NOMO-1 treated with DMSO at 0.1 percent for 48 hours (cell line): ENCODE data around the gene SHCBP1.
A peak's percentile ranks its signal among the peaks of the same experiment; 100 is the strongest.

Experiments
- DNase-seq: peaks from one replicate; lab custom pipeline; 2025; ENCODE audit not compliant: unreplicated experiment; lab: John Stamatoyannopoulos, UW

The SHCBP1 gene

DNA sequence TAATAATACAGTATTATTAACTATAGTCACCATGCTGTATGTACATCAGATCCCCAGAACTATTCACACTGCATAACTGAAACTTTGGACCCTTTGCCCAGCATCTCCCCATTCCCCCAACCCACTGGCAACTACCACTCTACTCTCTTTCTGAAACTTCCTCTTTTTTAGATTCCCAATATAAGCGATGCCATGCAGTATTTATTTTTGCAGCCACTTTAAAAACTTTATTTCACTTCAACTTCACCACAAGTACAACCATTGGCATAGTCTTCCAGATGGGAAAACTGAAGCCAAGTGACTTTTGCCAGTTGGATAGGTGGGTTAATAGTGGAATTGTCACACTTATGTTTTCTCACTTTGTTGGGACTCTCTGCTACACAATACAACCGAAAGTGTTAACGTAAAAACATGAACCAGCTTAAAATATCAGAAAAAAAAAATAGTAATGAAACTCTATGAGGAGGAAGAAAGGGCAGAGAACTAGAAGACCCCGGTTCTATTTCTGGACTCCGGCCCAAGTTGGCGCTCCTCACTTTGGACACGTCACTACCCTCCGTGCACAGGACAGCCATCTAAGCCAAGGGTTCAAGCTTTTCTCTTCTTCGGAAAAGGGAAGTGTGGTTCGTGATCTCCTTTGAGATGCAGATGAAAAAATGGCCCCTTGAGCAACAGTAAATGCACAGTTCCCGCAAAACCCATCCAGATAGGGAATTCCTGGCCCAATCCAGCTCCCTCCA lies 743 bp downstream of the SHCBP1 start:
- DNase-seq = peak; percentile 62

DNA sequence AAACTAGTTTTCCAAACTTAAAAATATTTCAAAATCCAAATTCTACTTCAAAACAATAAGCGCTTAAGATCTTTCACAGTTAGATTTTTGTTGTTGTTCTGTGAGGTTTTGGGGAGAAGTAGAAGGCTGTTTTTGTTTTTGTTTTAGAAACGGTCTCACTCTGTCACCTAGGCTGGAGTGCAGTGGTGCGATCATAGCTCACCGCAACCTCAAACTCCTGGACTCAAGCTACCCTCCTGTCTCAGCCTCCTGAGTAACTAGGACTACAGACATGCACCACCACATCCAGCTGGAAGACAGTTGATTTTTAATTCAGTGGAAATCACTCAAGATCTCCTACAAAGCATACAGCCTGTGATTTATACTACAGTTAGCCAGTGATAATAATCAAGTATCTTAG lies 2.7 kb downstream of the SHCBP1 start:
- DNase-seq = no peak

DNA sequence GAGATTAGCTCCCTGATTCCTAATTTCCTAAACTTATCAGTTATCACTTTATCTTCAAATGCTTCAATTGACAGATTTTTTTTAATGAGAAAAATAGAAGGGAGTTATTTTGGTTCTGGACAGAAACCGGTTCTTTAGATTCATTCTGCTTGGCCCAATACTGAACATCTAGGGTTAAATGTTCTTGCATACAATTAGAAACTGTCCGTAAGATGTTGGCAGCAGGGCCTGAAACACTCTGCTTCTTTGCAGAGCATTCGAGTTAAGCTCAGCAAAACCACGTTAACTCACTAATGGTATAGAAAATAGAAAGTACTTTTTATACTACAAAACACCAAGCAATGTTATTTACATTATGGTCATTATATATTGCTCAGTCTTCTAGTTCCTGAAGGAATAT lies 7.2 kb downstream of the SHCBP1 start:
- DNase-seq = no peak

DNA sequence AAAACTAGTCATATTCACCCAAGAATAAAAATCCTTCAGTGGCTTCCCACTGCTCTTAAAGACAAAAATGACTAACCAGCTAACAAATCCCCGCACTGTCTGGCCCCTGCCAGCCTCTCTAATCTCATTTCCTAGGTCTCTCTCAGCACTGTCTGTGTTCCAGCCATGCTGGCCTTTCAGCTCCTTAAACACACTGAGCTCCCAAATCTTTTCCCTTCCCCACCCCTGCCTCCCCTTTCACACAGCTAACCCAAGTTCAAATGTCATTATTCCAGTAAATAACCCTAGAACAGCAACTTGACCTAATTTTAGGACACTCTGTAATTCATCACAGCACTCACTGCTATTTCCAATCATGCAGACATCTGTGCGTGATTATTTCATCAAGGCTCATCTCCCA lies 7.8 kb downstream of the SHCBP1 start:
- DNase-seq = no peak

DNA sequence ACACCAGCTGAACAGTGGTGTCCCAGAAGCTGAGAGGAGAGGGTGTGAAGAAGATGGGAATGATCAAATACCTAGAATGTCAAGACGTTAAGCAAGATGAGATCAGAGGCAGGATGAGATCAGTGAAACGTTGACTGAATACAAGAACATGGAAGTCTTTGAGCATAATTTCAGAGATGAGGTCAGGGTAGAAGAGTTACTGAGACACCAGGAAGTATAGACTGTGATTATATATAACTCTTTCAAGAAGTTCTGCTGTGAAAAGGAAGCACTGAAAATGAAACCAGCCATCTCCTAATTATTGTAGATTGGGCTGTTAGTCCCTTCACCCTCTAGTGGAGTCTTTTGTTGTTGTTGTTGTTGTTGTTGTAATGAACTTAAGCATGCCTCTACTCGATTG lies 9.1 kb downstream of the SHCBP1 start:
- DNase-seq = peak; percentile 33

DNA sequence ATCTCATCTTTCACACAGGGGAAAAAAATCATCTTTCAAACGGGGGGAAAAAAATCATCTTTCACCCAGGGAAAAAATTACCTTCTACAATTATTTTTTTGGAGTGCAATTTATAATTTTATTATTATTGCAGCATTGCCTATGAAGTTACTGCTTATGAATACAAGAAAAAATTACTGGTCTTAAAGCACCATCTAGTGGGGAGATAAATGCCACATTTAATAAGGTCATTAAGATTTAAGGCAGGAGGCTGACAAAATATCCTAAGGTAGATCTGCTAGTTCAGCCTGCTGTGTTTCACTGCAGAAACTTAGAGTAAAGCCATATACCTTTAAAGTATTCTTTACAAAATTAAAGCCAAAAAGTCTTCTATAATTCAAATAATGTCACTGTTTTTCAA lies 13.7 kb downstream of the SHCBP1 start:
- DNase-seq = peak; percentile 6

DNA sequence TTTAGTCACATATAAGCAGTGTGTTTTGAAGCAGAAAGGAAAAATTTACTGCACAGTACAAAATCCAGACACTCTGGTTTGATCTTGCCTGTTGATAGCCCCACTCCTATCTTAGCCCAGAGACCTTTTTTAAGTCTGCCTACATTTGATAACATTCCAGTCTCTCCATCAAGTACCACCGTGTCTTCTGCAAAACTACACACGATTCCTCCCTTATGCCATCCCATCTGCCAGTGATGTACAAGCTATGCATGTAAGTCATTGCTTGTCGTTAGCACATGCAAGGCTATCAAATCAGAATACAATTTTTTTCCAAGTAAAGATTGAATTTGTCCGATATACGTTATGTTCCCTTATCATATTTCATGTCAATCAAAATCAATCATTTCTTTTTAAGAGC lies 14.9 kb downstream of the SHCBP1 start:
- DNase-seq = no peak

DNA sequence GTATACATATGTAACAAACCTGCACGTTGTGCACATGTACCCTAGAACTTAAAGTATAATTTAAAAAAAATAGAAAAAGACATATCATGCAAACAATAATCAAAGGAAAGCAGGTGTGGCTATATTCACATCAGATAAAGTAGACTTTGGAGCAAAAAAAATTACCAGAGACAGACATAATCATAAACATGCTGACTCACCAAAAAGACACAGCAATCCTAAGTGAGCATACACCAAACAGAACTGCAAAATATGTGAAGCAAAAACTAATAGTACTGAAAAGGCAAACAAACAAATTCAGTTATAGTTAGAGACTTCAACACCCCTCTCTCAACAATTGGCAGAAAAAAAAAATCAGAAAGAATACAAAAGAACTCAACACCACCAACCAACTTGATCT lies 29.9 kb downstream of the SHCBP1 start:
- no peak for DNase-seq

DNA sequence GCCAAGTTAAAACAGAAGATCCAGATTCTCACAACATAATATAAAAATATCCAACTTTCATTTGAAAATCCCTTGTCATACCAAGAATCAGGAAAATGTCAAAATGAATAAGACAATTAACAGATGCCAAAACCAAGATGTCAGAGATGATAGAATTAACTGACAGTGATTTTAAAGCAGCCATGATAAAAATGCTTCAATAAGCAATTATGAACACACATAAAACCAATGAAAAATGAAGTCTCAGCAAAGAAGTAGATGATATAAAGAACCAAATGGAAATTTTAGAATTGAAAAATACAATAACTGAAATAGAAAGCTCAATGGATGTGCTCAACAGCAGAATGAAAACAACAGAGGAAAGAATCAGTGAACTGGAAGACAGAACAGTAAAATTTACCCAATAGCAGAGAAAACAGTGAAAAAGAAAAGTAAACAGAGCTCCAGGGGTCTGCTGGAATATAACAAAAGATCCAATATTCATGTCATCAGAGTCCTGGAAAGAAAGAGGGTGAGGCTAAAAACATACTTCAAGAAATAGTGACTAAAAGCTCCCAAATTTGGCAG lies 35.1 kb downstream of the SHCBP1 start:
- DNase-seq = no peak

DNA sequence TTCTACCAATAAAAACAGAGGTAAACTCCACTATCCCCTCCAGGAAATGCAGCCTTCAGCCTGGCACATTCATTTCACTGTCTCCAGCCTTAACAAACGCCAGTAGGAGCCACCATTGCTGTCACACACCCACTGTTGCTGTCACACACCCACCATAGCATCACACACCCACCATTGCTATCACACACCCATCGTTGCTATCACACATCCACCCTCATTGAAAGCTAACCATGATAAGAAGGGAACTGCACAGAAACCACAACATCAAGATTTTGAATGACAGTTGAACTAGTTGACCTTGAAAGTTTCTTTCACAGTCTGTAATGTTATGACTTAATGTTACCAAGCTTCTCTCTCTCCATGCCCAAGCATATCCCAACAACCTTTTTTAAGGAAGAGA lies 38.1 kb downstream of the SHCBP1 start:
- no peak for DNase-seq

DNA sequence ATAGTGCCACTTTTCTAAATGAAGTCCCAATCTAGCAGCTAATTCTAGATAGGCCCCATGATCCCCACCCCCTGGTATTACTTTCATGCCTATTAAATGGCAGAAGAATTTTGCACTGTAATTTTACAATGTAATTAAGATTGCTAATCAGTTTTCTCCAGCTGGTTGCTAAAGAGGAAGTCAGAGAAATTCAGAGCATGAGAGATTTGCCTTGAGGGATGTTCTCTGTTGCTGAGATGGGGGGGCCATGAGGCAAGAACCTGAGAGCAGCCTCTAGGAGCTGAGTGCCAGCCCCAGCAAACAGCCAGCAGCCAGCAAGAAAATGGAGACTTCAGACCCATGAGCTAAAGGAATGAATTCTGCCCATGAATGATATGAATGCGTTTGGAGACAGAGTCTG lies 38.9 kb downstream of the SHCBP1 start:
- DNase-seq = peak; percentile 16

DNA sequence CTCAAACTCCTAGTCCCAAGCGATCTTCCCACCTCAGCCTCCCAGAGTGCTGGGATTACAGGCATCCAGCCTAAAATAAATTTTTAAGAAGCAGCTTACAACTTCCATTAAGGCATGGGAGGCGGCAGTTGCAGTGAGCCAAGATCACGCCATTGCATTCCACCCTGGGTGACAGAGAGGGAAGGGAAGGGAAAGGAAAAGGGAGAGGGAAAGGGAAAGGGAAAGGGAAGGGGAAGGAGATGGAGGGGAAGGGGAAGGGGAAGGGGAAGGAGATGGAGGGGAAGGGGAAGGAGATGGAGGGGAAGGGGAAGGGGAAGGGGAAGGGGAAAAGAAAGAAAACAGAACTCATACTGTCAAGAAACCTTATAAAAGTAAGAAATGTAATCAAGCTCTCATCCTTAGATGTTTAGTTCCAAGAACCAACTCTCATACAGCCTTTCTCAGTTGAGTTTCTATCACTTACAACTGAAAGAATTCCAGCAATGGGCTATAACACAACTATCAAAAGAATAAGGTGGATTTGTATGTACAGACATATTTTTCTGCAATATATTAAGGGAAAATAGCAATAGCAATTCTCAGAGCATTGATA lies 43.1 kb downstream of the SHCBP1 start:
- DNase-seq = no peak

DNA sequence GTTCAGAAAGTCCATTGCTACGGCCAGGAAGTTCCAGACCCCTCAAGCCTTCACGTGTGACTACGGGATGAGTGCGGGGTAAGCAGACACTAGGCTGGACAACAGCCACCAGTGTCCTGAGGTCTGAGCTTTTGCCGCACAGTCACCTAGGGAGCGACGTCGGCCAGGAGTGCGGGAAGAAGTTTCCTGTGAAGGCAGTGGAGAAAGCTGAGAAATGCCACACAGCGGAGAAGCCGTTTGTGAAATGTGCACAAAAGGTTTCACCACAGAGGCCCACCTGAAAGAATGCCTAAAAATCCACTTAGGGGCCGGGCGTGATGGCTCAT lies 47.4 kb downstream of the SHCBP1 start:
- no peak for DNase-seq

DNA sequence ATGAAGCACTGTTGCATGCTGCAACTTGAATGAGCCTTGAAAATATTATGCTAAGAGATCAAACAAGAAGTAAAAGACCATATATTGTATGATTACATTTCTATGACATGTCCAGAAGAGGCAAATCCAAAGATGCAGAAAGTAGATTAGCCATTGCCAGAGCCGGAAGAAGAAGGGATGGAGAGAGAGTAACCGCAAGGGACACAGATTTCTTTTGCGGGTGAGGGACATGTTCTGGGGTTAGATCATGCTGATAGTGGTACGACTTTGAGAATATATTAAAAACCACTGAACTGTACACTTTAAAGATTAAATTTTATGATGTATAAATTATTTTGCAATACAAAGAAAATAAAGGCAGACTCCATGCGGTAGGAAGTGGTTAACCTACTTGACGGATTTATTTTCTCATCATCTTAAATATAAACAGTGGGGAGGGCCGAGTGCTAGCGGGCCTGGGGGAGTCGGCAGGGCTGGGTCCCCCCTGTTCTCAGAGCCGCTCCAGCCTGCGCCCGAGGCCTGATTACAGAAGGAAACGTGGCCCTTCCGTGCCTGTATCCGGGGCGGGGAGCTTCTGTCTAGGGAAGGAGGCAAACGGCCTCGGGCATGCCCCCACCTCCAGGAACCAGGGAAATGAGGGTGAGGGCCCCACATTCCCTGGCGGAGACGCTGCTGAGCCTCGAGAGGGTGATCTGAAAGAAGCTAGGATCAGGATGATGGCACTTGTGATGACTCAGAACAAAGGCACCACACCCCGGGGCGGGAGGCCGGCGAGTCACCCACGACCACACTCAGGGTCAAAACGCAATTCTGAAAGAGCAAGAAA lies 48.0 kb downstream of the SHCBP1 start:
- peak; percentile 11 for DNase-seq

DNA sequence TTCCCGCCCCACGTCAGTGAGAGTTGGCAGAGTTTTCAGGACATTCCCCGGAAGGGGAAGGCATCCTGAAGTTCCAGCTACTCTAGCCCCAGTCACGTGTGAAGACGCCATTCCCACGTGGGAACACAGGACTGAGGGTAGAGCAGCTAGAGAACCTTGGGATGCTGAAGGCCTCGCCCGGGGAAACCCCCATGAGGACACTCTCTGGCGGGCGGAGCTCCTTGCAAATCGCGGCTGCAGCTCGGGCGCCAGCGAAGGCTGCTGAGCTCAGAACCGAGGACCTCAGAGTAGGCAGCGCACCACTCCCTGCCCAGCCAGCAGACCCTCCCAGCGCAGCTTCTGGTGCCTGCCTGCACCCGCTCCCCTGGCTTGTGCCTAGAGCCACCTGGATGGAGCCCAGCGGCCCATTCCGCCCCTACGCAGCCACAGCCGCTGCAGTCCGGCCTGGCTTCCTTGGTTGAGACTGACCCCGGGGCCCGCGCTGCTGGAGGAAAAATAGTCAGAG lies 51.9 kb downstream of the SHCBP1 start:
- no peak for DNase-seq

DNA sequence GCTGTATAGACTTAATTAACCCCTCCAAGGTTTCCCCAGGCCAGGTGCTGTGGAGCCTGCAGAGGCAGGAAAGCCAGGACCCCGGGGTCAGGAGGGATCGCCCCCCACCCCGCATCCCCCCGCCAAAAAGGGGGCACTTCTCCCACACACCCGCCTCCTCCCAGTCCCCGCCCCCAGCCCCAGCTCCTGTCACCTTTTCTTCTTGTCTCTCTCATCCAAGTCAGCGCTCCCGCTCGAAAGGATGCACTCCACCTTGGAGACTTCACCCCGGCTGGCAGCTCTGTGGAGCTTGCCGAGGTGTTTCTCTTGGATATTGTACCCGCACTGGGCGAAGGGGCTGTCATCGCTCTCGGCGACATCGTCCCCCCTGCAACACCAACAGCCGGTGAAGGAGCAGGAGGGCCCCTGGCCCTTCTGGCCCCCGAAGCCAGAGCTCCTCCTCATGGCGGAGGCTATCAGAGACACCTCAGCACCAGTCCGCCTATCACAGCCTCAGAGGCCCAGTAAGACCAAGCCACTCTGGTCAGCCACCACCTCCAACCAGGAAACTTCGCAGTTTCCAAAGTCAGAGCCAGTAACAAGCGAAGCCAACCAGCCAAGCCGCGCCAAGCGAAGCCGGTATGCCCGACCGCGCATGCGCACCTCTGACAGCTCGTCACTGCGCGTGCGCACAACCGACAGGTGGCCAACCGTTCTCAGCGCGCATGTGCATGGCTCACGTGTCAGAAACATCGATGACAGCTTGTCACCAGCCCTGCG lies 52.5 kb downstream of the SHCBP1 start:
- no peak for DNase-seq

DNA sequence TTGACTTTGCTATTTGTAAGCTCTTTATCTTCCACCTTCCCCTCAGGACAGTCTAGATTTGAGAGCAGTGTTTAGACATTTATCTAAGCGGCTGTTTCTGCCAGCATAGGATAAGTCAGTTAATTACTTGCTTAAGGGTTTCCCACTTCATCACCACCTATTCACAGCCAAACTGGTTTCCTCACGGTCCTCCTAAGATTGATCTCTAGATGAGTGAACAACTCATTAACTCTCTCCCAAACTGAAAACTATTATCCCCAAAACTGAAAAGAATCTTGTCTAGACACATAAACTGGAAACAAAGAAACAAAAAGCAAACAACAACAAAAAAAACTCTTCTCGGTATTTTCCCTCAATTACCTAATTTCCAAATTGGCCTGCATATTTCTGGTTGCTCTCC lies 58.2 kb downstream of the SHCBP1 start:
- DNase-seq = no peak

DNA sequence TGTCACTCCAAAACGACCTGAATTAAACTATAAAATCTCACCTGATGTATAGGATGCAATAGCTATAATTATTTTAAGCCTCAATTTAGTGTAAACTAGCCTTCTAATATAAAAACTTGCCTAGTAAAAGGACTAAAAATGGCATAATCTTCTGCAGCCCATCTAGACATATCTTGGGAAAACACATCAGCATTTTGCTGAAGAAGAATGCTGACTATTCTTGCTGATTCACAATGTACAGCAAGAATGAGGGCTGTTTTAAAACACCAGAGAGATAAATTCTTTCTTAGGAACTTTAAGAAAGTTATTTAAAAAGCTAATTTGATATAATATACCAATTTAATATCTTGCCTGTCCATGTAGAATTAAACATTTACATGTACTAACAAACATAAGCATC lies 63.2 kb downstream of the SHCBP1 start:
- no peak for DNase-seq

DNA sequence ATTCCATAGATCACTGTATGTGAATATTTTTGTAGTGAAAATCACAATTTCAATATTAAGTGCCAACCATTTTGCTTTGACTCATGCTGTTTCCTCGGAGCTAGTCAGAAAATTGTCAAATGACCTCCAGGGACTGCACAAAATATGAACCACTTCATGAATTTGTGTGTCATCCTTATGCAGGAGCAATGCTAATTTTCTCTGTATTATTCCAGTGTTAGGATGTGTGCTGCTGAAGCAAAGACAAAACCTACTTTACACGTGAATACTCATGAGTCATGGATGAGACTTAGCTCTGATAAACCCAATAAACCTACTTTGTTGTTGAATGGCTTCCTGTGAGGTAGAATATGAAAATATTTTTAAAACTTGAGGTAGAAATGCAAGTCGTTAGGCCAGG lies 65.2 kb downstream of the SHCBP1 start:
- DNase-seq = no peak

DNA sequence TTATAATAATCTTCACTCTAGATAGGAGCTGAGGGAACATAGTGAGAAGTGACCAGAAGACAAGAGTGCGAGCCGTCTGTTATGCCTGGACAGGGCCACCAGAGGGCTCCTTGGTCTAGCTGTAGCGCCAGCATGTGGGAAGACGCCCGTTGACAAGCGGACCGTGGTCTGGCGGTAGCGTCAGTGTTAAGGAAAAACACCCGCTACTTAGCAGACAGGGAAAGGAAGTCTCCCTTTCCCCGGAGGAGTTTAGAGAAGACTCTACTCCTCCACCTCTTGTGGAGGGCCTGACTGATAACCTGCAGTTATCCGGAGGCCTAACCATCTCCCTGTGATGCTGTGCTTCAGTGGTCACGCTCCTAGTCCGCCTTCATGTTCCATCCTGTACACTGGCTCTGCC lies 66.7 kb downstream of the SHCBP1 start:
- peak; percentile 47 for DNase-seq

DNA sequence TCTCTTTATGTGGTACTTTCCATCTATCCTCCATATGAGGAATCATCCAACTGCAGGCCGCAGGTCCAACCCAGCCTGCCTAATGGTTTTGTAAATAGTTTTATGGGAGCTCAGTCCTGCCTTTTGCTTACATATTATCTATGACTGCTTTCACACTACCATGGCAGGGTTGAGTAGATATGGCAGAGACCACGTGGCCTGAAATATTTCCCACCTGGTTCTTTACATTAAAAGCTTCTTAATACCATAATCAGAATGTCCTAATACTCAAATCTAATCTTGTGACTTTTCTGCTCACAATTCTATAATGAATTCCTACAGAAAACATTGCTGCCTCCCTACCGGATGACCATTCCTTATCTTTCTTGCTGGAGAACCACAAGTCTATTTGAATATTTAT lies 71.7 kb downstream of the SHCBP1 start:
- no peak for DNase-seq
